ENCODE data around the gene BLTP3B. TPM values are rescaled to one million over a fixed set of nuclear protein-coding genes. Genes with fewer than 3 reads are reported as not detected.
A peak's percentile ranks its signal among the peaks of the same experiment; 100 is the strongest.

The BLTP3B gene
- total RNA-seq, 1 donor from 2014 or later, result 72.6 TPM

DNA sequence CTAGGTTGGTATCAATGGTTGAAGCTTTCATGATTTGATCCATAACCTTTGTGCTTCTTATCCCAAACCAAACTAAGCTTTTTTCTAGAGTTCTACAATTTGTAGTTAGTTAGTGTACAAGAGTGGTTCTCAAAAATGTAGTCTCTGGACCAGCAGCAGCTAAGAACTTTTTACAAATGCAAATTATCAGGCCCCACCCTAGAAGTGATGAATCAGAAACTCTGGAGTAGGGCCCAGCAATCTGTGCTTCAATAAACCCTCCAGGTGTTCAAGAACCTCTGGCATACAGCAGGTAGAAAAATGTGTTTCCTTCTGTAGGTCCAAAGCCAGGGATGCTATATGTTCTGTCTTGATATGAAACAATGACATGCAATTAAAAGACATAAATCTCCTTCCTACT is 31.8 kb upstream of the BLTP3B start:
- H3K9me3 Mint-ChIP-seq, result no peaks in the 10 kb centered on the region
- H3K27me3 Mint-ChIP-seq (ENCODE audit: insufficient read depth), result no peaks in the 10 kb centered on the region
- intact Hi-C loops (cut with micrococcal nuclease), result no loop called here
- no peak overlapping the region for H3K27ac Mint-ChIP-seq
- peaks cover 11% of the 10 kb centered on the region for H3K36me3 Mint-ChIP-seq (ENCODE audit: low read depth)
- DNase-seq (ENCODE audit: low spot score), result no peak
- no peak overlapping the region for H3K4me3 Mint-ChIP-seq
- H3K4me1 Mint-ChIP-seq (ENCODE audit: low read depth), result no peaks in the 10 kb centered on the region

DNA sequence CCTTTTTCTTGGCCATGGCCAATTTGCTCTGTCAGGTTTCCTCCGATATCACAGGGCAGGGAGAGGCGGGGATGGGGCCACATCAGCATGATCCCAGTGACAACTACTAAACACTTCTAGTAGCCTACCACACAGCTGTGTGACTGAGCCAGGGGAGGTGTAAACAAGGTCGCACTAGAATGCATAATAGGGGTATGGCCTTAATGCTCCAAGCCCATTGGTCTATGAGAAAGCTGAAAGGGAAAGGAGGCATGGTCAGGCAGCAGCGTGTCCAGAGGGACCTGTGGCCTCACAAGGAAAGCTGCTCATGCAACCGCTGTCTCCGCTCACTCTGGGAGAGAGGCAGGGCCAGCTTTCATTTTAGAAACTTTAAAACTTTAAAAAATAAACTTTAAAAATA is 30.4 kb upstream of the BLTP3B start:
- H3K9me3 Mint-ChIP-seq, result no peaks in the 10 kb centered on the region
- H3K4me3 Mint-ChIP-seq, result no peak overlapping the region
- no peaks in the 10 kb centered on the region for H3K4me1 Mint-ChIP-seq (ENCODE audit: low read depth)
- intact Hi-C loops (cut with micrococcal nuclease), result no loop called here
- peaks cover 7% of the 10 kb centered on the region for H3K36me3 Mint-ChIP-seq (ENCODE audit: low read depth)
- no peak for DNase-seq (ENCODE audit: low spot score)
- no peaks in the 10 kb centered on the region for H3K27me3 Mint-ChIP-seq (ENCODE audit: insufficient read depth)
- H3K27ac Mint-ChIP-seq, result no peak overlapping the region

GRCh38 chr12:100171248-100171647 is 28.6 kb upstream of the BLTP3B start:
- no peak overlapping the region for H3K27ac Mint-ChIP-seq
- DNase-seq (ENCODE audit: low spot score), result no peak
- no peaks in the 10 kb centered on the region for H3K27me3 Mint-ChIP-seq (ENCODE audit: insufficient read depth)
- peaks cover 5% of the 10 kb centered on the region for H3K36me3 Mint-ChIP-seq (ENCODE audit: low read depth)
- no peak overlapping the region for H3K4me3 Mint-ChIP-seq
- H3K9me3 Mint-ChIP-seq, result no peaks in the 10 kb centered on the region
- intact Hi-C loops (cut with micrococcal nuclease), result no loop called here
- no peaks in the 10 kb centered on the region for H3K4me1 Mint-ChIP-seq (ENCODE audit: low read depth)

DNA sequence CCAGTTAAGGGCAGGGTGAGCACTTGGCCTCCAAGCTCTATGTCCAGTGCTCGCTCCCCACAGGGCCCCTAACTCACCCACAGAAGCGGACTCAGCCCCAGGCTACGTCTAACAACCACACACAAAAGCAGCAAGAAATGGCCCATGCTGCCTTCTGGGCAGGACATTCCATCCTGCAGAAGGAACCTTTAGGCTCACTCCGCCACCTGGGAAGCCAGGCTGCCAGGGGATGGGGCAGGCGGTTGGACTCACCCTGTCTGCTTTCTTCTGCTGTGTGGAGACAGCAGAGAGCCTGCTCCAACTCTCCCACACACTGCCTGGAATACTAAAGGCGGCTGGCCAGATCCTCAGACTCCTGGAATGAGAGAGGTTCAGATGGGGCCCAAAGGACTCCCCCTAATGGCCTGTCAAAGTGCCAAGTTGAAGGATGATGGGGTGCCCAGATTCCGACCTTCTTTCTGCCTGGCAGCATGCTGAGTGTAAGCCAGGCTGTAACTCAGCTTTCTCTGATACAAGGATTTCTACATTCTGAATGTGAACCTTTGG is 27.7 kb upstream of the BLTP3B start:
- H3K4me3 Mint-ChIP-seq, result no peak overlapping the region
- intact Hi-C loops (cut with micrococcal nuclease), result no loop called here
- H3K4me1 Mint-ChIP-seq (ENCODE audit: low read depth), result no peaks in the 10 kb centered on the region
- H3K27ac Mint-ChIP-seq, result no peak overlapping the region
- no peaks in the 10 kb centered on the region for H3K9me3 Mint-ChIP-seq
- H3K36me3 Mint-ChIP-seq (ENCODE audit: low read depth), result peaks cover 5% of the 10 kb centered on the region
- DNase-seq (ENCODE audit: low spot score), result no peak
- H3K27me3 Mint-ChIP-seq (ENCODE audit: insufficient read depth), result no peaks in the 10 kb centered on the region

GRCh38 chr12:100169345-100169744 is 26.7 kb upstream of the BLTP3B start:
- Mint-ChIP-seq H3K9me3 (no peaks in the 10 kb centered on the region), H3K36me3 (ENCODE audit: low read depth) (peaks cover 2% of the 10 kb centered on the region), H3K4me1 (ENCODE audit: low read depth) (peaks cover 6% of the 10 kb centered on the region), H3K4me3 (no peak overlapping the region), H3K27ac (no peak overlapping the region), H3K27me3 (ENCODE audit: insufficient read depth) (no peaks in the 10 kb centered on the region)
- intact Hi-C loops (cut with micrococcal nuclease), result no loop called here
- no peak for DNase-seq (ENCODE audit: low spot score)

- Mint-ChIP-seq H3K27ac (no peak overlapping the region), H3K4me1 (ENCODE audit: low read depth) (peaks cover 14% of the 10 kb centered on the region), H3K4me3 (no peak overlapping the region), H3K27me3 (ENCODE audit: insufficient read depth) (no peaks in the 10 kb centered on the region), H3K36me3 (ENCODE audit: low read depth) (peaks cover 2% of the 10 kb centered on the region), H3K9me3 (no peaks in the 10 kb centered on the region)
- intact Hi-C loops (cut with micrococcal nuclease), result no loop called here
- DNase-seq (ENCODE audit: low spot score), result no peak
These were observed 25.9 kb upstream of the BLTP3B start for GRCh38 chr12:100168562-100168961.

DNA sequence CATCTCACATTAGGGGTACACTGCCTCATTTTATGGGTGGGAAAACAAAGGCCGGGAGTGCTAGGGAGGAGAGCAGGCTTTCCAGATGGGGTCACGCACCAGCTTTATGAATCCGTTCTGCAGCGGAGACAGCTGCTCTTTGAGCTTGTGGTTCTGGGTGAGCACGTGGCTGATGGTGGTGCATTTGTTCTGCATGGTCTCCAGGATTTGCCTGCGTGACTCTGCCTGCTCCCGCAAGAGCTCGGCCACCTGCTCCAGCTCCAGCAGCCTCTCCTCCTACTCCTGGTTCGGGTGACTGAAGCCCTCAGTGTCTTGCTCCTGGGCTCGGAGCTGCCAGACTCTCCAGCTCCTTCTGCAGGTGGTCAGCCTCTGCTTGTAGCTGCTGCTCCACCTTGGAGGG is 23.6 kb upstream of the BLTP3B start:
- Mint-ChIP-seq H3K36me3 (ENCODE audit: low read depth) (peaks cover 4% of the 10 kb centered on the region), H3K27me3 (ENCODE audit: insufficient read depth) (no peaks in the 10 kb centered on the region), H3K27ac (no peak overlapping the region), H3K9me3 (no peaks in the 10 kb centered on the region), H3K4me1 (ENCODE audit: low read depth) (peaks cover 17% of the 10 kb centered on the region), H3K4me3 (no peak overlapping the region)
- intact Hi-C loops (cut with micrococcal nuclease), result no loop called here
- DNase-seq (ENCODE audit: low spot score), result no peak

DNA sequence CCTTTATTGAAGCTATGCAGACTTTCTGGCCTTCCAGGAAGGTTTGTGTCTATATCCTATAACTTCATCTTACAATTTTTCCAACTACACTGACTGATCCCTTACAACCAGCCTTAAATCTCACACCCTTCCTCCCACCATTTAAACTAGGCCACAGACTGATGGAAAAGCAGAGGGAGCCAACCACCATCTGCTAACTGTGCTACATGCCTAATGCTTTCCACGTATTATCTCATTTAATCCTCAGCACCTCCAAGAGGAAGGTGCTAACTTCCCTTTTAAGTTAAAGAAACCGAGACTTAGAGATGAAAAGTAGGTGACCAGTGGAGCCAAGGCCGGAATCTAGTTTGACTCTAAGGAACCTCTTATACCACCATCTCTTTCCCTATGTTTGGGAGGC is 22.7 kb upstream of the BLTP3B start:
- Mint-ChIP-seq H3K27ac (no peak overlapping the region), H3K4me1 (ENCODE audit: low read depth) (peaks cover 17% of the 10 kb centered on the region), H3K36me3 (ENCODE audit: low read depth) (peaks cover 6% of the 10 kb centered on the region), H3K27me3 (ENCODE audit: insufficient read depth) (no peaks in the 10 kb centered on the region), H3K9me3 (no peaks in the 10 kb centered on the region), H3K4me3 (no peak overlapping the region)
- intact Hi-C loops (cut with micrococcal nuclease), result loop anchor here (2.0 kb wide), 1 partner anchor 35 kb away; the partner anchor contains the start of gene ACTR6
- no peak for DNase-seq (ENCODE audit: low spot score)

- DNase-seq (ENCODE audit: low spot score), result no peak
- intact Hi-C loops (cut with micrococcal nuclease), result loop anchor here (1.0 to 2.0 kb wide), 2 partner anchors 21 to 37 kb away; partner anchors contain the start of gene ACTR6
- Mint-ChIP-seq H3K36me3 (ENCODE audit: low read depth) (peaks cover 6% of the 10 kb centered on the region), H3K4me1 (ENCODE audit: low read depth) (peaks cover 17% of the 10 kb centered on the region), H3K4me3 (peak overlapping the region; percentile 51), H3K27me3 (ENCODE audit: insufficient read depth) (no peaks in the 10 kb centered on the region), H3K27ac (no peak overlapping the region), H3K9me3 (no peaks in the 10 kb centered on the region)
These were observed 21.6 kb upstream of the BLTP3B start for GRCh38 chr12:100164153-100164704.

DNA sequence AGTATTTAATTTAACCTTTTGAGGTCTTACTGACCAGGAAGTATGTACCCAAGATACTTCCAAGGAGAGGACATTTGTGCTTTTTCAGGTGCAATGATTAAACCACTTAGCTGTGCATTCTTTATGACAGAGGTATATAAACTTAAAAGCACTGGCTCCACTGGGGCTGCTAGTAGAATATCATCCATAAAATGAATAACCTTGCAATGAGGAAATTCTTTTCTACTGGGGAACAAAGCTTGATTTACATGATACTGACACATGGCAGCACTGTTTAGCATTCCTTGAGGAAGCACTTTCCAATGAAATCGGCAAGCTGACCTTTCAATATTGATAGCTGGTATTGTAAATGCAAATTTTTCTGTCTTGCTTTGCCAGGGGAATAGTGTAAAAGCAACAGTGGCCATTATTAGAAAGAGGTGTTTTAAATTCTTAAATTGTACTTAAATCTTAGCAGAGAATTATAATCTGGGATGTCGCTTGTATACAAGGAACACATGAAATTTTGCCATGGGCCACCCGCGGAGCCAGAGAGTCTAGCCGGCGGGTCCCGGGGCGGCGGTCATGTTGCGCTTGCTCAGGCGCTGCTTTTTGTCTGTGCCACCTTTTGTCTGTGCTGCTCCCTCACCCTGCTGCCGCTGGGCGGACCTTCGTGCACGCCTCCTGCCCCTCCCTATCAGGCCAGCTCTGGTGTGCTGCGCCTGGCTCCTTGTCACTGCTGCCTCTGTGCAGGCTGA is 20.9 kb upstream of the BLTP3B start:
- H3K27ac Mint-ChIP-seq, result no peak overlapping the region
- peaks cover 17% of the 10 kb centered on the region for H3K4me1 Mint-ChIP-seq (ENCODE audit: low read depth)
- H3K4me3 Mint-ChIP-seq, result peak overlapping the region; percentile 51
- intact Hi-C loops (cut with micrococcal nuclease), result loop anchor here (1.0 to 2.0 kb wide), 2 partner anchors 20 to 37 kb away; partner anchors contain the start of gene ACTR6
- DNase-seq (ENCODE audit: low spot score), result peak; percentile 64
- H3K9me3 Mint-ChIP-seq, result no peaks in the 10 kb centered on the region
- peaks cover 6% of the 10 kb centered on the region for H3K36me3 Mint-ChIP-seq (ENCODE audit: low read depth)
- no peaks in the 10 kb centered on the region for H3K27me3 Mint-ChIP-seq (ENCODE audit: insufficient read depth)

- Mint-ChIP-seq H3K4me1 (ENCODE audit: low read depth) (peaks cover 19% of the 10 kb centered on the region), H3K27ac (no peak overlapping the region), H3K27me3 (ENCODE audit: insufficient read depth) (no peaks in the 10 kb centered on the region), H3K4me3 (no peak overlapping the region), H3K9me3 (no peaks in the 10 kb centered on the region), H3K36me3 (ENCODE audit: low read depth) (peaks cover 7% of the 10 kb centered on the region)
- DNase-seq (ENCODE audit: low spot score), result no peak
- intact Hi-C loops (cut with micrococcal nuclease), result no loop called here
These were observed 16.9 kb upstream of the BLTP3B start for GRCh38 chr12:100159391-100160104.

DNA sequence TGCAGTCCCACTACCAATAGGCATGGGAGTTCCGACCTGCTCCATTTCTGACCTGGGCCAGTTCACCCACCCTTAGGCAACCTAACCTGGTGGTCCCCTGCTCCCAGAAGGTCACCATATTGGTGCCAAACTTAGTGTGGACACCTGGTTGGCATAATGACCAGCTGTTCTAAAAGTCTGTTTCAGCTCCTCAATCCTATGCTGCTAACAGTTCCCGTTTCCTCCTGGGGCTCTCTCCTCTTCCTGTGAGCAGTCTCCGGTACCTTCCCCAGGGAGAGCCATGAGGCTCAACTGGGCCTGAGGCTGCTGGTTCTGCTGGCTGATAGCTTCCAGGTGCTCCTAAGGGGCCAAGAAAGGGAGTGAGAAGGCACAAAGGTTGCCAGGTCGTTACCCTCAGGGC is 15.9 kb upstream of the BLTP3B start:
- Mint-ChIP-seq H3K4me3 (no peak overlapping the region), H3K9me3 (no peaks in the 10 kb centered on the region), H3K27me3 (ENCODE audit: insufficient read depth) (no peaks in the 10 kb centered on the region), H3K4me1 (ENCODE audit: low read depth) (peaks cover 12% of the 10 kb centered on the region), H3K27ac (no peak overlapping the region), H3K36me3 (ENCODE audit: low read depth) (peaks cover 7% of the 10 kb centered on the region)
- no peak for DNase-seq (ENCODE audit: low spot score)
- intact Hi-C loops (cut with micrococcal nuclease), result no loop called here

DNA sequence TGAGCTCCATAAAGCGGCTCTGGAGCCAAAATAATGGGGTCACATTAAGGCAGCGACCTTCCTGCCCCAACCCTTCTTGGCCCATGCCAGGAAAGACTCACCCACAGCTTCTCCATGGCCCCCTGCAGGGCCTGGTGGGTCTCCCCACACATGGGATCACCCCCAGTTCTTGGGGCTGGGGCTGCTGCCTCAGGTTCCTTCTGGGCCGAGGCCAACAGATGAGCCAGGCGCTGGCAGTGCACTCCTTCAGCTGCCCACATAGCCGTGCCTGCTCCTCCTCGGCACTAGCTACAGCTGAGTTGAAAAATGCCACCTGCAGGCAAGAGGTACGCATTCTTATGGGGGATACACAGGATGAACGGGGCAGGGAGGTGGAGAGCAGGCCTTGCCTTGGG is 14.8 kb upstream of the BLTP3B start:
- H3K27ac Mint-ChIP-seq, result no peak overlapping the region
- H3K4me1 Mint-ChIP-seq (ENCODE audit: low read depth), result peaks cover 10% of the 10 kb centered on the region
- no peak overlapping the region for H3K4me3 Mint-ChIP-seq
- intact Hi-C loops (cut with micrococcal nuclease), result no loop called here
- peaks cover 7% of the 10 kb centered on the region for H3K36me3 Mint-ChIP-seq (ENCODE audit: low read depth)
- DNase-seq (ENCODE audit: low spot score), result no peak
- H3K27me3 Mint-ChIP-seq (ENCODE audit: insufficient read depth), result no peaks in the 10 kb centered on the region
- no peaks in the 10 kb centered on the region for H3K9me3 Mint-ChIP-seq
